ENCODE data around the gene TSC2. TPM values are rescaled to one million over a fixed set of nuclear protein-coding genes. Genes with fewer than 3 reads are reported as not detected.

Gene TSC2
- total and polyA plus RNA-seq, 2 of the 13 experiments (the other 11 are each of a cell fraction or from before 2014, with no cell fraction given) = 19.6 to 40.4 TPM

- DNase-seq (ENCODE audit: low spot score) = no peak
- ATAC-seq = peak; percentile 1; the same call in 2 of the 3 replicates
- peak overlapping the region; percentile 60; the same call in 1 of the 2 replicates for H3K9ac ChIP-seq (ENCODE audit: insufficient read depth, low read depth, low read length)
- intact Hi-C loops (cut with micrococcal nuclease; ENCODE audit: unreplicated experiment) (no loop called here), in situ Hi-C loops (cut with HindIII; ENCODE audit: extremely low pct_ligation_motif_present, low pct_unique_long_range_greater_than_20kb) (no loop called here)
- no peaks in the 10 kb centered on the region for H3K9me3 ChIP-seq (ENCODE audit: low read length)
- WGBS (ENCODE audit: low lambda C conversion rate) = 14% methylated on average over 1 of the region's 16 CpGs
- peak overlapping the region; percentile 45 to 79 (median 58) for H3K4me3 ChIP-seq (replicated peaks in 1 of 3; ENCODE audit: insufficient read depth in 1 of 3, low read depth in 2 of 3, low read length in 3 of 3)
- H3K79me2 ChIP-seq (ENCODE audit: insufficient read depth, low read length) = peaks cover 3% of the 10 kb centered on the region
- peak overlapping the region; percentile 81 for H3K4me2 ChIP-seq (ENCODE audit: low read depth, low read length)
- H3K36me3 ChIP-seq (replicated peaks in 1 of 2; ENCODE audit: control insufficient read depth in 1 of 2, insufficient read depth in 2 of 2, low read length in 2 of 2) = no peaks in the 10 kb centered on the region
- FAIRE-seq = no peak
- H3K27me3 ChIP-seq (ENCODE audit: control insufficient read depth in 1 of 2, insufficient read depth in 2 of 2, low read length in 2 of 2) = peaks cover 1 to 9% of the 10 kb centered on the region in 2 experiments; a peak in 2 of 5 replicates
- no peak overlapping the region for H2AFZ ChIP-seq (ENCODE audit: low read length)
- ChIA-PET CTCF (ENCODE audit: low intra/inter-chr PET ratio, low total read pairs) (no interaction called here), POLR2A (interaction anchor here (1.0 to 6.2 kb wide), 4 partner anchors 8 to 129 kb away, joined by 3 to 62 read pairs (median 32); partner anchors contain the start of gene TRAF7)
- H3K4me1 ChIP-seq (ENCODE audit: insufficient read depth, low read length) = peaks cover 62% of the 10 kb centered on the region
- 0 out of 2 replicates have a peak, but pooled peaks cover 7% of the 10 kb centered on the region for H4K20me1 ChIP-seq (ENCODE audit: insufficient read depth, low read length)
- no TSS peak for BruUV-seq (replicated peaks)
- no peak overlapping the region for H3K27ac ChIP-seq (ENCODE audit: extremely low read length, insufficient read depth, low read length)
- TF ChIP-seq THAP9 (CRISPR knock-in tag; IDR thresholded peaks at IDR 0.05; ENCODE audit: borderline replicate concordance) (0 out of 2 replicates have a peak, but pooled peaks have one; percentile 36), PITX1 (CRISPR knock-in tag; IDR thresholded peaks at IDR 0.05) (0 out of 2 replicates have a peak, but pooled peaks have one; percentile 34), LBX2 (CRISPR knock-in tag; IDR thresholded peaks at IDR 0.05; ENCODE audit: borderline replicate concordance) (no peak), ARID2 (CRISPR knock-in tag; IDR thresholded peaks at IDR 0.05; ENCODE audit: borderline replicate concordance) (no peak), ZNF780A (CRISPR knock-in tag; IDR thresholded peaks at IDR 0.05) (no peak), GLI4 (CRISPR knock-in tag; IDR thresholded peaks at IDR 0.05; ENCODE audit: borderline replicate concordance) (no peak), ZNF563 (CRISPR knock-in tag; IDR thresholded peaks at IDR 0.05) (0 out of 2 replicates have a peak, but pooled peaks have one; percentile 37), ZSCAN30 (CRISPR knock-in tag; IDR thresholded peaks at IDR 0.05) (no peak), SMC3 (IDR thresholded peaks at IDR 0.05; ENCODE audit: low read length) (no peak), KLF16 (CRISPR knock-in tag; IDR thresholded peaks at IDR 0.05) (no peak), ZNF432 (CRISPR knock-in tag; IDR thresholded peaks at IDR 0.05; ENCODE audit: borderline replicate concordance) (no peak), ZNF335 (CRISPR knock-in tag; IDR thresholded peaks at IDR 0.05) (no peak), NFAT5 (CRISPR knock-in tag; IDR thresholded peaks at IDR 0.05) (no peak), ISL2 (CRISPR knock-in tag; IDR thresholded peaks at IDR 0.05) (no peak), HIVEP1 (CRISPR knock-in tag; IDR thresholded peaks at IDR 0.05) (peak; percentile 17; the same call in 1 of the 2 replicates), ASH2L (IDR thresholded peaks at IDR 0.05; ENCODE audit: insufficient read length, low read depth, low read length) (no peak)
Observed at GRCh38 chr16:2025878-2026460, 21.8 kb upstream of the TSC2 start.
